ENCODE results near the gene CHCT1. TPM values are rescaled to one million over a fixed set of nuclear protein-coding genes. Genes with fewer than 3 reads are reported as not detected.
"Not testable (repeated sequence)": the region's sequence is repeated elsewhere in the genome, so short reads cannot be mapped to it uniquely, and the experiment has no call there.

CHCT1 gene
- total and polyA plus RNA-seq, 2 donors (not counting 1 experiment from before 2014, with no cell fraction given) = not detected

DNA sequence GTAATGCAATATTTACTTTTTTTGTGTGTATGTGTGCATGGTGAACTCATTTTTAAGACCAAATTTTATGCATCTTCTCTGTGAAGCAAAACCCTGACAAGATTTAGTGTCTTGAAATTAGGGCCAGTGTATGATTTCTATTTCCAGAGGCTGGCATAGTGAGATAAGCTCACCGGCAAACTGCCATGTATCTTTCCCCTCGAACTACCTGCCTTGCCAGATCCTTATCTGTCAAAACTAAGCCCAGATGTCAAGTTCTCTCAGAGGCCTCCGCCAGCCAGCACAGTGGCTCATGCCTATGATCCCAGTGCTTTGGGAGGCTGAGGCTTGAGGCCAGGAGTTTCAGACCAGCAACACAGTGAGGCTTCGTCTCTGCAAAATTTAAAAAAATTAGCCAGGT is 40.3 kb upstream of the CHCT1 start:
- H3K4me1 ChIP-seq (ENCODE audit: control insufficient read depth, extremely low read depth, insufficient read depth, low read length) = peaks cover 4% of the 10 kb centered on the region
- no peaks in the 10 kb centered on the region for H3K36me3 ChIP-seq (ENCODE audit: control insufficient read depth, insufficient read depth, low read length)
- H3K4me3 ChIP-seq (replicated peaks in 1 of 4; ENCODE audit: control extremely low read depth in 1 of 4, insufficient read depth in 1 of 4, low read depth in 3 of 4, low read length in 4 of 4) = no peak overlapping the region
- no peak for DNase-seq (ENCODE audit: low read depth in 2 of 2)
- H3K27ac ChIP-seq (ENCODE audit: insufficient read depth, low read length) = no peak overlapping the region
- no peaks in the 10 kb centered on the region for H3K27me3 ChIP-seq (ENCODE audit: control insufficient read depth, insufficient read depth, low read length)
- TF ChIP-seq, protein P1, sequence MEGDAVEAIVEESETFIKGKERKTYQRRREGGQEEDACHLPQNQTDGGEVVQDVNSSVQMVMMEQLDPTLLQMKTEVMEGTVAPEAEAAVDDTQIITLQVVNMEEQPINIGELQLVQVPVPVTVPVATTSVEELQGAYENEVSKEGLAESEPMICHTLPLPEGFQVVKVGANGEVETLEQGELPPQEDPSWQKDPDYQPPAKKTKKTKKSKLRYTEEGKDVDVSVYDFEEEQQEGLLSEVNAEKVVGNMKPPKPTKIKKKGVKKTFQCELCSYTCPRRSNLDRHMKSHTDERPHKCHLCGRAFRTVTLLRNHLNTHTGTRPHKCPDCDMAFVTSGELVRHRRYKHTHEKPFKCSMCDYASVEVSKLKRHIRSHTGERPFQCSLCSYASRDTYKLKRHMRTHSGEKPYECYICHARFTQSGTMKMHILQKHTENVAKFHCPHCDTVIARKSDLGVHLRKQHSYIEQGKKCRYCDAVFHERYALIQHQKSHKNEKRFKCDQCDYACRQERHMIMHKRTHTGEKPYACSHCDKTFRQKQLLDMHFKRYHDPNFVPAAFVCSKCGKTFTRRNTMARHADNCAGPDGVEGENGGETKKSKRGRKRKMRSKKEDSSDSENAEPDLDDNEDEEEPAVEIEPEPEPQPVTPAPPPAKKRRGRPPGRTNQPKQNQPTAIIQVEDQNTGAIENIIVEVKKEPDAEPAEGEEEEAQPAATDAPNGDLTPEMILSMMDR (conservative IDR thresholded peaks at IDR 0.05 in 1 of 2, IDR thresholded peaks at IDR 0.05 in 1 of 2; ENCODE audit: low read depth in 1 of 2, low read length in 2 of 2) = no peak
- no peak for TF ChIP-seq EZH2 (IDR thresholded peaks at IDR 0.05; ENCODE audit: low read length, missing control alignments)
- no peak overlapping the region for H2AFZ ChIP-seq (ENCODE audit: low read length)
- no peak overlapping the region for H3K4me2 ChIP-seq (ENCODE audit: extremely low read depth, insufficient read depth, low read length)
- H3K9me3 ChIP-seq (ENCODE audit: control insufficient read depth, insufficient read depth, low read depth, low read length) = no peaks in the 10 kb centered on the region
- H3K79me2 ChIP-seq (ENCODE audit: control insufficient read depth, insufficient read depth, low read length) = peaks cover 58% of the 10 kb centered on the region
- H3K9ac ChIP-seq (ENCODE audit: insufficient read depth, low read length) = no peak overlapping the region
- peaks cover 2% of the 10 kb centered on the region for H4K20me1 ChIP-seq (ENCODE audit: control insufficient read depth, extremely low read depth, insufficient read depth, low read length)

DNA sequence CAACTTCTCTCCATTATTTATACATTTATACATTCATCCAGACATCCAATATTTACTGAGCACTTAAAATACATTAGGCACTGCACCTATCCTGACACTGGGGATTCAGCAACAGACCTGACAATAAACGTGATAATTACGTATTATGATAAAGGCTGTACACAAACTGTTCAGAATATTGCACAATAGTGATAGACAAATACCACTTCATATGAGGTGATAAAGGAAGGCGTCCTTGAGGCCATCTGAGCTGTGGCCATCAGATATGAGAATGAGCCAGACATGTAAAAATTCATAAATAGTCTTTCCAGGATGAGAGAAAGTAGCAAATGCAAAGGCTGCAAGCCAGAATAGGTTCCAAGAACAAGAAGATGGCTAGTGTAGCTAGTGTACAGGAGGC is 38.9 kb upstream of the CHCT1 start:
- no peak for DNase-seq (ENCODE audit: low read depth in 2 of 2)
- no peak for TF ChIP-seq EZH2 (IDR thresholded peaks at IDR 0.05; ENCODE audit: low read length, missing control alignments)
- TF ChIP-seq, protein P1 (conservative IDR thresholded peaks at IDR 0.05 in 1 of 2, IDR thresholded peaks at IDR 0.05 in 1 of 2; ENCODE audit: low read depth in 1 of 2, low read length in 2 of 2) = no peak
- H2AFZ ChIP-seq (ENCODE audit: low read length) = no peak overlapping the region
- peaks cover 4% of the 10 kb centered on the region for H3K4me1 ChIP-seq (ENCODE audit: control insufficient read depth, extremely low read depth, insufficient read depth, low read length)
- H3K4me3 ChIP-seq (replicated peaks in 1 of 4; ENCODE audit: control extremely low read depth in 1 of 4, insufficient read depth in 1 of 4, low read depth in 3 of 4, low read length in 4 of 4) = no peak overlapping the region
- H4K20me1 ChIP-seq (ENCODE audit: control insufficient read depth, extremely low read depth, insufficient read depth, low read length) = peaks cover 2% of the 10 kb centered on the region
- no peaks in the 10 kb centered on the region for H3K36me3 ChIP-seq (ENCODE audit: control insufficient read depth, insufficient read depth, low read length)
- H3K27ac ChIP-seq (ENCODE audit: insufficient read depth, low read length) = no peak overlapping the region
- no peaks in the 10 kb centered on the region for H3K9me3 ChIP-seq (ENCODE audit: control insufficient read depth, insufficient read depth, low read depth, low read length)
- H3K27me3 ChIP-seq (ENCODE audit: control insufficient read depth, insufficient read depth, low read length) = no peaks in the 10 kb centered on the region
- H3K4me2 ChIP-seq (ENCODE audit: extremely low read depth, insufficient read depth, low read length) = no peak overlapping the region
- H3K9ac ChIP-seq (ENCODE audit: insufficient read depth, low read length) = no peak overlapping the region
- H3K79me2 ChIP-seq (ENCODE audit: control insufficient read depth, insufficient read depth, low read length) = peaks cover 68% of the 10 kb centered on the region

DNA sequence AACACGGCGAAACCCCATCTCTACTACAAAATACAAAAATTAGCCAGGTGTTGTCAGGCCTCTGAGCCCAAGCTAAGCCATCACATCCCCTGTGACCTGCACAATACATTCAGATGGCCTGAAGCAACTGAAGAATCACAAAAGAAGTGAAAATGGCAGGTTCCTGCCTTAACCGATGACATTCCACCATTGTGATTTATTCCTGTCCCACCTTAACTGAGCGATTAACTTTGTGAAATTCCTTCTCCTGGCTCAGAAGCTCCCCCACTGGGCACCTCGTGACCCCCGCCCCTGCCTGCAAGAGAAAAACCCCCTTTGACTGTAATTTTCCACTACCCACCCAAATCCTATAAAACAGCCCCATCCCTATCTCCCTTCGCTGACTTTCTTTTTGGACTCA is 37.4 kb upstream of the CHCT1 start:
- not testable (repeated sequence) for H2AFZ ChIP-seq (ENCODE audit: low read length); H3K9ac ChIP-seq (ENCODE audit: insufficient read depth, low read length); H4K20me1 ChIP-seq (ENCODE audit: control insufficient read depth, extremely low read depth, insufficient read depth, low read length); H3K36me3 ChIP-seq (ENCODE audit: control insufficient read depth, insufficient read depth, low read length); H3K27me3 ChIP-seq (ENCODE audit: control insufficient read depth, insufficient read depth, low read length); H3K4me2 ChIP-seq (ENCODE audit: extremely low read depth, insufficient read depth, low read length); H3K27ac ChIP-seq (ENCODE audit: insufficient read depth, low read length); H3K4me1 ChIP-seq (ENCODE audit: control insufficient read depth, extremely low read depth, insufficient read depth, low read length); H3K4me3 ChIP-seq (replicated peaks in 1 of 4; ENCODE audit: control extremely low read depth in 1 of 4, insufficient read depth in 1 of 4, low read depth in 3 of 4, low read length in 4 of 4); DNase-seq (ENCODE audit: low read depth in 2 of 2); H3K9me3 ChIP-seq (ENCODE audit: control insufficient read depth, insufficient read depth, low read depth, low read length)
- H3K79me2 ChIP-seq (ENCODE audit: control insufficient read depth, insufficient read depth, low read length) = peaks cover 80% of the 10 kb centered on the region

Measured in fibroblast of lung (primary cell).